Colon (tissue), 2 donors: ENCODE data around the gene KRT33A.
"Not testable (repeated sequence)": the region's sequence is repeated elsewhere in the genome, so short reads cannot be mapped to it uniquely, and the experiment has no call there.

Experiments used
- FAIRE-seq: peaks from 2 replicates; lab custom pipeline; 2012; peaks lifted over from hg19 to GRCh38; lab: Jason Lieb, UNC
- donor health status: control.
- donor health status: control.

The KRT33A gene

DNA sequence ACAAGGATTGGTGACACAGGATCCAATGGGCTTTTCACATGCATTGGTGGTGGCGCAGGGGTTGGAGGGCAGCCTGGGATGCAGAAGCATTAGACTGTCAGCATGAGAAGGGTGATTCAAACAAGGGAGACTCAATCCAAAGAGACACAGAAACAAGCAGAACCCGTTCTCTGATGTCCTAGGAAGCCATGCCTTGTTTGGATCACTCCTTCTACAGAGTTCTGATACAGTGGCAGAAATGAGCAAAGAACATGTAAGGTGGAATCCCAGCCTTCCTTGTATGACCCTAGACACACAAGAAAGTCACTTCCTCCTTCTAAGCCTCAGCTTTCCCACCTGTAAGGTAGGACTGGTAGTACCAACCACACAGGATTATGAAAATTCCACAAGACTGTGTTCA lies 13.3 kb upstream of the KRT33A start:
- FAIRE-seq = no peak

DNA sequence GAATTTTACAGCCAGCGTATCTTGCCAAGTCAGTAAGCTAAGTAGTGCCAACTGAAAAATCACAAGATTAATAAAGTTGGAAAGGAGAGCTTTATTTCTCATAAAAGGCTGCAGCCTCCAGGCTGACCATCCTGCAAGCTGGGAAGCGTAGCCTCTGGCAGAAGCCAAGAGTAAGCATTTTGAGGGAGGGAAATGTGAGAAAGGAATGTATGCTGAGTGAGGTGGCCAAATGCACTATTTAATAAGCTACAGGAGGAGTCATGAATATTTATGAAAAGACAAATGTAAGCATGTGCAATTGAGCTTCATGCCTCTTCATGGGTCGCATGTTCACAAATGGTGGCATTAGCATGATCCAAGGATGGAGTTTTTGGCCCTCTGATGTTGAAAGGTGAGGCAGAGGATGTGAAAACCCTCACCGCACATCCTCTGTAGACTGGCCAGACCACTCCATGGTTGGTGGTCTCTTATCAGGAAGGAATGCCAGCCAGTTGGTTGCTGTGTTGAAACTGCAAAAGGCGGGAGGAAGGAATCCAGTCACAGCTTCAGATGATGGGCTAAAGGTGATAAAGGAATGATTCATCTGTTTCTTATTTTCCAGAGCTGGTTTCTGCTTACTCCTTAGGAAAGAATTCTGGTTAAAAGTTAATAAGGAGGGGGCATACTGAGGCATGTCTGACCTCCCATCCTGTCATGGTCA lies 9.8 kb upstream of the KRT33A start:
- no peak for FAIRE-seq

DNA sequence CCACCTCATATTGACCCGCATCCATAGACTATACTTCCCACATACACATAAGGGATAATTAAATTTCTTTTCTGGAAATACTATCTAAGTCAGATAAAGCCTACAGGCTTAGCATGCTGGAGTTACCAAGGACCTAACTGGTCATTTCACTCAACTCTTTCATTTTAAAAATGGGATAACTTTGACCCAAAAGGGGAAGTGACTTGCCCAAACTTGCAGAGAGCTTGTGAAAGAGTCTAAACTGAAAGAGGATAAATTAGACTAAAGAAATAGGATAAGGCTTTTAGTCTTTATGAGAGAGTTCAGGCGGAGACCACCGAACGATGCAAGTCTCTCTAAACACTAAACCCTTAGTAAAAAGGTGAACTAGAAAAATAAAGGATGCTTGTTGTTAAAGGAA lies 3.9 kb upstream of the KRT33A start:
- FAIRE-seq = no peak

DNA sequence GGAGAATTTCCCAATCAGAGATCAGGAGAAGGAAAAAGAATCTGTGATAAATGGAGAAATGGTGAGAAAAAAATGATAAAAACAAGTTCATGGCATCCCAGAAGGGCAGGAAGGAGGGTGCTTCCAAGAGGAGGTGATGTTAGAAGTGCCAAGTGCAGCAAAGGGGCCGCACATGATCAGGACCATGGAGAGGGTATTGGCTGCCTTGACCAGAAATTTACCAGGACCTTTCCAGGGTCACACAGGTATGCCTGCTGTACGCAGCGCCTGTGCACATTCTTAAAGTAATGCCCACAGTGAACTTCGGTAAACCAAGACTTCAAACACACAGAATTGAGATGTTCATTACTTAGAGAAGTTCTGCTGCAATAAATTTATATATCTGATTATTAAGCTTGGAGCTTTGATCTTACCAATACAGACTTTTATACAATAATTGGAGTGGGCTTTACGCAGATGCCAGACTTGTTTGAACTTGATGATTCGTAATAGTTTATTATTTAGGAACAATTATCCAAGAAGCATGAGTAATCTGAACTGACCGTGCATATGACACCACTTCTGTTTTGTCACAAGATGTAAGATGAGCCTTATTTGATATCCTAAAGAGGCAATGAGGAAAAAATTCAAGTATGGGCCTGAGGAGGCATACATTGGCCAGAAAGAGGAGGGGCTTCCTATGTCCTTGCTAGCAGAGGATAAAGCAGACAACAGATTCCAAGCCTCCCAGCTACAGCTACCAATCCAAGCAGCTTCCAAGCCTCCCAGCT lies 2.2 kb upstream of the KRT33A start:
- FAIRE-seq = no peak

DNA sequence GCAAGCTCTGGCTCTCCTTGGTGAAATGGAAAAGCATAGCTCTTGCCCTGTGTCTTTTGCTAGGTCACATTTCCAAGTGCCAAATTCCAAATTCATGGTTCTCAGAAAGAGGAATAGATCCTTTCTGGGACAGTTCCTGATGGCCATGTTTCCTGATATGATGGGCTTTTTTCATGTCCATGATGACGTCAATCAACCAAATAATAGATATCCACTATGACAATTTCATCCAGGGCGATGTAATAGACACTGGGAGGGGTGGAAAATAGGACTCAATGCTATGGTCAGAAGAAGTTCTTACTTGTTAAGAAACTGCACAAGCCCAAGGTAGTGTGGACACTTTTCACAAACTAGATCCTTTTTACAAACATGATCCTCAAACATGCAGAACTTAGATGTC lies 549 bp upstream of the KRT33A start:
- FAIRE-seq = no peak

DNA sequence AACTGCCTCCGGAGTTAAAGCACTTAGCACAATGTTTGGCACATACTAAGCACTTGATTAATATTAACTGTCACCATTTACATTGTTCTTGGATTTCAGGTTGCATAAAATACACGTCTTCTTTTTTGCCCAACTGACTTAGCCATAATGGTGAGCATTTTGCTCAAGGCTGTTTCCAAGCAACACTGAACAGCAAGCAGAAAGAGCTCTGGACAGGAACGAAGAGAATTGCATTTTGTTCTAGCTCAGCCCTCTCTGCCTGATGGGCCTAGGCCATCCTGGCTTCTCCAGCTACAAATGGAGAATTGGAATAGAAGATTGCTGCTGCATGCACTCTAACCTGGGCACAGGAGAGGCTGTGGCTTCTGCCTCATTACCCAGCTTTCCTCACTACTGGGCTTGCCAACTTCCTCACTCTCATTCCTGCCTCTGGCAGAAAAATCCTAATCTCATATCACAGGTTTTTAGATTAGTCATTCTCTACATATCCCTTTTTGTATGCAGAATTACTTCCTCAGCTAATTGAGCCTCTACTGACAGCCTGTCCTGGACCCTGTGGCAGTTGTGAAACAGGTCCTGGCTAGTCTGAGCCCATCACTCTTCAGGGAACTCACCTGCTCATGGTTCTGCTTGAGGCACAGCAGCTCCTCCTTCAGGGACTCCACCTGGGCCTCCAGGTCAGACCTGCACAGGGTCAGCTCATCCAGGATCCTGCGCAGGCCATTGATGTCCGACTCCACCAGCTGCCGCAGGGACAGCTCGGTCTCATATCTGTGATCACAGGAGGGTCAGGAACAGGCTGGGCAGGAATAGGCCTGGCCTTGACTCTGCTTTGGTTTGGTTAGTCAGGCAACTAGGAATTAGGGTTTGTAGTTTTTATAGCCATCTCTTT lies 2.5 kb downstream of the KRT33A start:
- FAIRE-seq = no peak

DNA sequence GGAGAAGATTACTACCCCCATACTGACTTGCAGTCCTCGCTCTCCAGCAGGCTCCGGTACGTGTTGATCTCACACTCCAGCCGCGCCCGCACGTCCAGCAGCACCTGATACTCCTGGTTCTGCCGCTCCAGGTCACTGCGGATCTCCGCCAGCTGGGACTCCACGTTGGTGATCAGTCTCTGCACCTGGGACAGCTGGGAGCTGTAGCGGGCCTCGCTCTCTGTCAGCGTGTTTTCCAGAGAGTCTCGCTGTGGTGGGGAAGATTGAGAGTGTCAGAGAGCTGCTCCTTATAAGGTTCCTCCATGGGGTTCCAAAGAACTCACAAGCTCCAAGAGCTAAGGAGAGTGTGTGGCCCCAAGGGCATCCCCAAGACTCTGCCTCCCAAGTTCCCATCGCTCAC lies 4.2 kb downstream of the KRT33A start:
- FAIRE-seq = not testable (repeated sequence)

DNA sequence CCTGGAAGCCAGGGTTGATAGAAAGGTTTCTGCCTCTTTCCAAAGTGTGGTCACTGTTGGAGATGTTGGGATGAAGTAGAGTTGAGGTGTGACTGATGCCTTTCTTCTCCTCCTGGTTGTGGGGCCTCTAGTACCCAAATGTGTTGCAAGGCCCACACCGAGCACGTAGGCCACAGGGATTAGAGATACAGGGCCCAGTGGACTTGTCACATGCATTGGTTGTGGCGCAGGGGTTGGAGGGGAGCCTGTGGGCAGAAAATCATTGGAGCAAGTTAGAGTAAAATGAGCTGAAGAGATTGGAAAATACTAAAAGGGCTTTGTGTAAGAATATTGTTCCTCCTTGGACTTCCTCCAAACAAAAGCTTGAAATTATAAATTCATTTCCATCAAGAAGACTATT lies 4.6 kb downstream of the KRT33A start:
- no peak for FAIRE-seq

DNA sequence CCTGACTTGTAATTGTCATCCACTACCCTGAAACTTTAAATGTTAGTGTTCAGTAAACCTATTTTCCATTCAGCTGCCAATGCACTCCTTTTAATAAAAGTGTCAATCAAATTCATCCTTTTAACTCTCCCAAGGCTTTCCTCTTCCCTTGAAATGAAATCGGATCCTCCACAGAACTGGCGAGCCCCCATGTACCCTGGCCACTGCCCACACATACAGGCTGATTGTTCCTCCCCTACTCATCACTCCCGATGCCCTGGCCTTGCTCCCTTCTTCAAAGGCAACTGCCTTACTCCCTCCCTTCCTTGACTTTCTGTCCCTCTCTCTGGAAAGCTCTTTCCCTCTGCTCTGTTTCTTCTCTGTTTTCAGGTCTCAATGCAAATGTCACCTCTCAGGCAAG lies 7.6 kb downstream of the KRT33A start:
- no peak for FAIRE-seq

DNA sequence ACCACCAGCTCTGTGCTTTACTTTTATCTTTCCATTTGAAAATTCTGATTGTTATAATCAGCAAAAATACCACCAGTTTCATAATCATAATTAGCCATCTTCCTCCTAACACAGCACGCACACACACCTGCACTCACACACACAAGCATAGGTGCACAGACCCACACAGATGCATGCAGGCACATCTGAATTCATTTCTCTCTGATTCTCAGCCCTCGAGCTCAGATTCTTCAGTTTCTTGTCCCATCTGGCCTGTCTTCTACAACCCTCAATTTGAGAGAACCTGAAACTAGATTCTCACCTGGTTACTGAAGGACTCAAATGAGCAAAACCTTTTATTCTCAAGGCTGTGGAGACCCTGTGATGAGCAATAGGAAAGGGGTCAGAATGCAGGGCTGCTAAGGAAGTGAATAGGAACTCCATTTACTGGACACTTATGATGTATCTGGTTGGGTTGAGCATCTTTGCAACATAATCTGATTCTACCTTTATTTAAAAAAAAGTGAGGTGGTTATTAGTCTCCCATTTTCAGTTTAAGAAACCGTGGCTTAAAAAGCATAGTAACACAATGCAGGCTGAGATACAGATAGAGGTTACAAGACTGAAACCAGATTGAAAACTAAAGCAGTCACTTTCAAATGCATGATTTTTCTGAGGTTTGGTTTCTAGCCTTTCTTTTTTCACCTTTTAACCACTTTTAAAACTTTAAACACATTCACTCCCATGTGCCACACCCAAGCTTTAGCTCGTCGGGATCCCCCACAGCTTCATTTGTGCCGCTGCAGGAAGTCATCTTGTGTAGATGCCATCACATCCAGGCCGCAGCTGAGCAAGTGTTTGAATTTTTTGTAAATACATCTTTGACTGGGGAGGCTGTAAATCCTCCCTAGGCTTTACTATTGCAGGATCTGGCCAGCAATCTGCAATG lies 9.4 kb downstream of the KRT33A start:
- no peak for FAIRE-seq

DNA sequence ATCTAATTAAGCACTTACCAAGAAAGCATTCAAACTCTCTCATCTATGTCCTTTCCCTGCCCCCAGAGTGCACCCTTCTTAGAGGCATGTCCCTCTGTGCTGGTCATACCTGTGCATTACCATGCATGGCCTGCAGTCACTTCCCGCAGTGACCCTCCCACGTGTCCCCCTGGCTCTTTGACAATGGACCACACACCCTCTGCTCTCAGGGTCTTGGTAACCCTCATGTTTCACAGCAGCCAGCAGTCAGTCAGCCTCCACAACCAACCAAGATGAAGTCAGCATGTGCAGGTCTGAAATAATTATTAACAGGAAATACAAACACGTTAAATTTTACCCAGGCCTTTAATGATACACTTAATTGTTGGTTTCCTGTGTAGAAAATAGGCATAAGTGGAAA lies 10.1 kb downstream of the KRT33A start:
- FAIRE-seq = no peak

DNA sequence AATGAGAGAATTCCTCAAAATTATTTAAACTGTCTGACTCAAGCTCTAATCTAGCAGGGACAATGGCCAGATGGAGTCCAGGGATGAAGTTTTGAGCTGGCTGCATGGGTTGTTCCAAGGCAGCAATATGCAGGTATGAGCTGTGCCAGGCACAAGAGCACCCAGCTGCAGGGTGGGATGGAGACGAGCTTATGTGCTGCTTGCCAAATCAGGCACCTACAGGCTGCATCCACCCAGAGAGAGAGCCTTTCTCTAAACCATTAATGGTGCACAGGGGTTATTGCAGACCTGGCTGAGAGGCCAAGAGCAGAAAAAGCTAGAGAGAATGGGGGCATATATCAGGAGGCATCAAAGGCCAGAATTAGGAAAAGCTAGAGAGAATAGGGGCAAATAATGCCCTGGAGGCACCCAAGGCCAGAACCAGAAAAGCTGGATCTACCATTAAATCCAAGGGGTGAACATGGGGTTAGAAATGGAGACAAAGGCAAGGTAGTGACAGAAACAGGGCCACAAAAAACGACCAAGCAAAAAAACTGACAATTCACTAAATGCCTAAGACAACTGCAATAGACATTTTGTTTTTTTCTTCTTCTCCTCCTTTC lies 11.0 kb downstream of the KRT33A start:
- no peak for FAIRE-seq

DNA sequence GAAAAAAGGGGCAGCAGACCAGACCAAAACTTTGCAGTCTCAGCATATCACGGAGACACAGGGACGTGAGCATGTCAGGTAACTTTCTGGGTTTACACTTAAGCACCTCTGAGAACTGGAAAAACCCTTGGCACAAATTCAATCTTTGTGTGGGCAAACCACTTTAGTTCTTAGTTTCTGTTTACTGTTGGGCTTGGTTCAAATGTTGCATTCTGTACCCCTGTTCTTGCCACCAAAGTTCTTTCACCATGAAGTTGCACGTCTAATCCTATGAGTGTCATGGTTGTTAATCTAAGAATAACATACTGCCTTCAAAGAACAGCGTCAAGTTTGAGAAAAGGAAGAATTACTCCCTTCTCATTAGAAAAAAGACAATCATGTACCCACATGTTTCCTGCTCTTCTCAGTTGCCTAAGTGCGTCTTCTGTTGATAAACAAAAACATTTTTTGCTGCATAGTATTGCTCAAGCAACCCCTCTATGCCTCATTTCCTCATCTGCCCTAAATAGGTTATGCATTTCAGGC lies 11.6 kb downstream of the KRT33A start:
- FAIRE-seq = no peak

DNA sequence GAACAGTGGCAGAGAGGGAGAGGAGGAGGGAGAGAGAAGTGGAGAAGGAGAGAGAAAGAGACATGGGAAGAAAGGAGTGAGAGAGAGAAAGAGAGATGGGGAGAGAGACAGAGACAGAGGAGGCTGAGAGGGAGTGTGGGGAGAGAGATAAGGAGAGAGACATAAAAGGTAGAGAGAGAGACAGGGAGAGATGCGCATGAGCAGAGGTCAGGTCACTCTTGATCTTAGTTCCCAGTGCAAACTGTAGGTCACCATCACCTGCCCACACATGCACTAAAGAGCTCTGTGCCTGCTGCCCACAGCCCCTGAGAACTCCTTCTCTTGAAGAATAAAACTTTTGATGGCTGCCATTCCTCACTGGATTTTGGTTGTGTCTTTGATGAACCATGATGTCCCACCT lies 14.9 kb downstream of the KRT33A start:
- no peak for FAIRE-seq

DNA sequence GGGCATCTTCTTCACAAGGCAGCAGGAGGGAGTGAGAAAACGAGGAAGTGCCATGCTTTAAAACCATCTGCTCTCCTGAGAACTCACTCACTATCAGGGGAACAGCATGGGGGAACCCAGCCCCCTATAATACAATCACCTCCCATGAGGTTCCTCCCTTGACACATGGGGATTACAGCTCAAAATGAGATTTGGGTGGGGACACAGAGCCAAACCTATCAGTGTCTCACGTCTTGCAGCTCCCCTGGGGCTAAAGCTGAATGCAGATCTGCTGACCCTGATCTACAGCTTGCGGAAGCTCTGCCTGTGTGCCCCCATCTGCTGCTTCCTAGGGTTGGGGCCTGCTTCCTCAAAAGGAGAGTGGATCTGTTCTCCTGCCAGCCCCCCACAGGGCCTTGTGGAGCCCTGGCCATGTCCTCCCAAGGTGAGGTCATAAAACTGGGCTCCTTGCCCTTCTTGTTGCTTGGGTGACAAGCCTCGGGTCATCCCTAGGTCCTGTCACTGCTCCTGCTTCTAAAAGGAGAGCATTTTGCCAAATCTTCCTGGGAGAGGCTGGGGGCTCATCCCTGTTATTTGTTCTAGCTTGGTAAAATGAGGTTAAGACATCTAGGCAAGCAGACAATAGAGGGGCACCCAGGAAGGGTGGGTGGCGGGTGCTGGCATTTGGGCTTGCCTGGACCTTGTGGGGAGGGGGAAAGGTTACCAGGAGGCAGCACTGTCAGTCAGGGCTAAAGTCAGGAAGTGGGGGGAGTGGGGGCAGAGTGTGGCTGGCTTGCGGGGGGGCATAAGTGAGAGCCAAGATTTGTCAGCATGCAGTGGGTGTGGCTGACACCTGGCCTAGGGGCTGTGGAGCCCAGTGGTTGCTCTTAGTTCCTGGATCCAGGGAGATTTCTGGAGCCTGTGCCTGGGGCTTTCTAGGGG lies 16.0 kb downstream of the KRT33A start:
- FAIRE-seq = no peak

DNA sequence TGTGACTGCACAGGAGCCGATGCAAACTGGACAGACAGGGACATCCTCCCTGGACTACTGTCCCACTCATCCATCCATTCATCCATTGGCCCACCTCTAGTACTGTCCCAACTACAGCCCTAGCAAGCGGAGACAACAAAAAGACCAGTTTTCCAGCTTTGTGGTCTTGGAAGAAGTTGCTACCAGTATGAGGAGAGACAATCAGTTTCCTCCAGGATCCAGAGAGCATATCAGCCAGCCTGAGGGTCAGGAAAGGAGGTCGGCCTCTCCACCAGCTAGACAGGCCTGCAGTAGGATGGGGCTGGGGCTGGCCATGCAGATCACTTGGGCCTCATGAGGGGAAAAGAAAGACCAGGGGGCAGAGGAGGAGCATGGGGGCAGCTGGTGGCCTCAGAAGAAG lies 16.8 kb downstream of the KRT33A start:
- no peak for FAIRE-seq

DNA sequence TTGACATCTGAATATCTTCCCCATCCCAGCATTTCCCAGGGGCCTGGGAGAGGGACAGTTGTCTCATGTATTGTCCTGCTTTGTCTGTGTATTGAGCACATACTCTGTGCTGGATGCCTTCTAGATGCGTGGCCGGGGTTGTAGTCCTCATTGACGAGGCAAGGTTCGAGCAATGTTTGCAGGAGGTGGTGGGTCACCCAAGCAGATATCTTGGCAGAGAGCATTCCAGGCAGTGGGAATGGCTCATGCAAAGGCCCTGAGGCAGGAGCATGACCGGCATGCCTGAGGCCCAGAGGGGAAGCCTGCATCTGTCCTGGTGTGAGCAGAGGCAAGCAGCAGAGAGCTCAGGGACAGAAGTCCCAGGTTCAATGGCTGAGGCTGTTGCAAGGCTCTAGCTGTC lies 17.5 kb downstream of the KRT33A start:
- FAIRE-seq = no peak

DNA sequence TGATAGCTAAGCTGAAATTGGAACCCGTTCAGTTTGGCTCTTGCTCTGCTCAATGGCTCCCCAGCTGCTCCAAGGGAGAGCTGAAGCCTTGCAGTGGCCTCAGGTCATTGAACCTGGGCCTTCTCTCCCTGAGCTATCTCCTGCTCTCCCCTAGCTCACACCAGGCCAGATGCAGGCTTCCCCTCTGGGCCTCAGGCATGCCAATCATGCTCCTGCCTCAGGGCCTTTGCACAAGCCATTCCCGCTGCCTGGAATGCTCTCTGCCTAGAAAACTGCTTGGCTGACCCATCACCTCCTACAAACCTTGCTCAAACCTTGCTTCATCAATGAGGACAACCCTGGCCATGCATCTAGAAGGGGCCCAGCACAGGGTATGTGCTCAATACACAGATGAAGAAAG lies 18.4 kb downstream of the KRT33A start:
- no peak for FAIRE-seq

DNA sequence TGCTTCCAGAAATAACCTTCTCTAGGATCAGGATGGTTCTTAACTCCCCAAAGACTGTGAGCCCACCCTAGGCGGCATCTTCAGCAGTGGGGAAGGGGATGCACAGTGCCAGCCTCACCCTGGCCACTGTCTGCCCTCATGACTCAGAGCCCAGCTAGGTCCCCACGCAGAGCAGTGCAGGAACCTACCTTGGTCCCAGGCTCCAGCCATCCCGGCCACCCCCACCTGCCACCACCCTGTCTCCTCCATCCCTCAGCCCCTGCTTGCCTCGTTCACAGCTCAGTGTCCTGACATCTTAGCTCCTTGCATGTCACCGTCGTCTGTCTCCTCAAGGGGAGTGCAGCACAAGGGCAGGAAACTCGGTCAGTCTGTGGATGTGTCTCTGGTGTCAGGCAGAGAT lies 19.0 kb downstream of the KRT33A start:
- no peak for FAIRE-seq
